Measurements from ENCODE around the gene ROBO4.
A peak's percentile ranks its signal among the peaks of the same experiment; 100 is the strongest.

Gene ROBO4

GRCh38 chr11:124897674-124898262 is at the start of gene ROBO4:
ROBO4 (minus strand) TSS chr11:124897865; CDS start chr11:124897795, 70 bp downstream.
- DNase-seq: no peak

DNA sequence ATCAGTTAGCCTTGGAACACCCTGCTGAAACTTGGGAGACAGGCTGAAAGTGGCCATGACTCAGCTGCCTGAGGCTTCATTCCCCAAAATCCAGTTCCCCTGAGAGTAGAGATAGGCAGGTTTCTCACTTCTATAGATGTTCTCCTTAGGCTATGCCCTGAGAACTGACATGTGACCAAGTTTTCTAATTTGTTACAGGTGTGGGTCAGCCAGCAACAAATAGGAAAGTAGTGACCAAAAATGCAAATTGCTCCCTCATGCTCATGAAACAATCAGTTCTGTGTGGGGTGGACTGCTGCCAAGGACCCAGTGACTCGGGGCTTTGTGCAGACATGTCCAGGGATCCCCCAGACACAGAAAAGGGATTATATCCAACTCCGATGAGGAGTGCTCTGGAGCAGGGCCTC is 49.1 kb upstream of the ROBO4 start:
- no peak for DNase-seq

GRCh38 chr11:124945826-124946225 is 48.2 kb upstream of the ROBO4 start:
- no peak for DNase-seq

- DNase-seq: no peak
Measured at GRCh38 chr11:124944565-124944964, 46.9 kb upstream of the ROBO4 start.

DNA sequence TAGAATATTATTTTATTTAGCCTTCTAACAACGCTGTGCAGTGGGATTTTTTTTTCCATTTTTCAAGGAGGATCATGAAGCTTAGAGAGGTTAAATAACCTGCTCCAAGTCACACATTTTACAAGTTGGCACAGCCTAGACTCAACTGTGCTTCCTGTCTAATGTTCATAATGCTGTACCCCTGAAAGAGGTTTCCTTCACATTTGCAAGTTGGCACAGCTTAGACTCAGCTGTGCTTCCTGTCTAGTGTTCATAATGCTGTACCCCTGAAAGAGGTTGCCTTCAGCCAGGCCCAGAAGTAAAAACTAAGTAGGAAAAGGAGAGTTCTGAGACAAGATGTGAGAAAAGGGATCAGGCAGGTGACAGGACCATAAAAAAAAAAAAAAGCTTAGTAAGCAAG is 46.1 kb upstream of the ROBO4 start:
- no peak for DNase-seq

GRCh38 chr11:124943254-124943616 is 45.6 kb upstream of the ROBO4 start:
- DNase-seq: no peak

- no peak for DNase-seq
Measured at GRCh38 chr11:124942466-124943253, 45.0 kb upstream of the ROBO4 start.

DNA sequence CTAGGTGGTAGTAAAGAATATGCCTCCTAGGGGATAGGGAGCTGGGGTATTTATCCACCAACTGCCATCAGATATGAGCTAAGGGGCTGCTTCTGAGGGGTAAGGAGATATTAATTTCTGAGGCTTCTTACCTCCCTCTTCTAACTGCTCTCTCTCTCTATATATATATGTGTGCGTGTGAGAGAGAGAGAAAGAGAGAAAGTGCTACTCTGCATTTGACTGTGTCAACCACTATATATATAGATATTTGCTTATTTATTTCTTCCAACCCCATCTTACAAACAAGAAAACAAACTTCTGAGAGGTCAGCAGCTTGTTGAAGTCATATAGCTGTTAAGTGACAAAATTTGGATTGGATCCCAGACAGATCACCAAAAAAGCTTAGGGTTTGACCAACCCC is 44.0 kb upstream of the ROBO4 start:
- no peak for DNase-seq

- no peak for DNase-seq
Measured at GRCh38 chr11:124938970-124939369, 41.3 kb upstream of the ROBO4 start.

DNA sequence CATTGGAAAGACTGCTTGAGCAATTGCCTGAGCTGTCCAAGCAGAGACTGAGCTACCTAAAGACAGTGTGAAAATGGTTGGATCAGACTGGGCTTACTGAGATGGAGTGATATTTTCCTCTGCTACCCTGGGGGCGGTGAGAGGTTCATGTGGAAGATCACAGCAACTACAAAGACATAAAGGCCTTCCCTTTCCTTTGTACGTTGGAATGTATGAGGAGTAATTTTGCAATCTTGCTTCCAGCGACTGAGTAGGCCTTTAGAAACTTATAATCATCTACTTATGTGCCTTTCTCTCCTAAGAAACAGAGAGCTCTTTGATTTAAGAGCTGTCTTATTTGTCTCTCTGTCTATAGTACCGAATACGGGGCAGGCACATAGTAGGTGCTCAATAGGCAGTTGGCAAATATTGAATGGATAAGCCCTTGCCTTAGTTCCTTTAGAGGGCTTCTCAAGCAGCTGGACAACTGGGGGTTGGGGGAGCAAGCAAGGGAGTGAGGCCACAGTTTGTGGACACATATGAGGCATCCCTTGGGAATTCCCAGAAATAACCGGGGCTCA is 40.6 kb upstream of the ROBO4 start:
- no peak for DNase-seq

DNA sequence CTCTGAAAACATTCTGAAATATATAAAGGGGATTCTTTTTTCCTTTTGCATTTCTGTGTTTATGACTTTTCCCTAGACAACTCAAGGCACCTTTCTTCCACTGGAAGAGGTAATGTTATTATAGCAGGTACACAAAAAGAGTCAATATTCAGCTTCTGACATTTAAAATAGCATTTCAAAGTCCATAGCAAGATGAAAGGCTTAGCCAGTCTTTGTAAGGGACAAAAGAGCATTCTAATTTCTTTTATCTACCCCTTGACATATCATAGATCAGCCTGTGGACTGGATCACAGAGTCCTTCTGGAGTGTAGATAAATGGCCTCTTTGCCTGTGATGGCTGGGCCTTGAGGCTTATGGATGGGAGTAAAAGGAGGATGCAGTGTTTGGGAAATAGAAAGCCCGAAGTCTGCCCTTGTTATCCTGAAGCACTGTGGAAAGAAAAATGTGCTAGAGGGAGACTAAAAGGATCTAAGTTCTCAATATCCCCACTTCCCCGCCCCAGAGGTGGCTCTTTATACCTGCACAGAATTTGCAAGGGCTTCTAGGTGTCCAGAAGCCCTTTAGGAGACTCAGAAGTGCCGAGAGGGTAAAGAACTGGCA is 39.8 kb upstream of the ROBO4 start:
- no peak for DNase-seq

GRCh38 chr11:124935548-124936514 is 38.2 kb upstream of the ROBO4 start, which contains the start of gene HEPACAM:
HEPACAM (minus strand) TSS chr11:124936047; CDS start chr11:124936006, 41 bp downstream.
- no peak for DNase-seq

DNA sequence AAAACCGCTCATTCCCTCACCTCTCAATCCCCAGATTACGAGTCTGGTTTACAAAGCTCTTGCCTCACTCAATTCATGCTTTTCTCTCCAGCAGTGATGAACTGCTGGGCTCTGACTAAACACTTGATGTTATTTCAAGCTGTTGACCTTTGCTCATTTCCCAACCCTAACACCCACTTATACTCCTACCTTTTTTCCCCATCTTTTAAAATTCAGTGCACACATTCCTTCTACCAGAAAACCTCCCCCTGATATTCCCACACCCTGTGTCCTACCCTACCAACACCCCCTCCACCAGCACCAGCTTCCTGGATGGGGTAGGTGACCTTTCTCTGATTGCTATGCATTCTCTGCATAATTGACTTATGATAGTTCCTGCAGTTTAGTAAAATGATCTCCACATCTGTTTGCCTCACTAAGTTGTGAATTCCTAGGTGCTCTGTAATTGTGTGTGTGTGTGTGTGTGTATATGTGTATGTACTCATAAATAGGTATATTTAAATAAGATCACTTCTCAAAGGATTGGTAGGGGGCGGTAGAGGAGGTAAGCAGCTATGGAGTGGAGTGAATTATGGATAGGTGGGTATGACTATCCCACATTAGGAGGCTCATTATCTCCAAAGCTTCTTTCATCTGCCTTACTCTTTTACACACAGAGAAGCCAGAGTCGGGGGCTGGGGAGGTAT is 37.3 kb upstream of the ROBO4 start:
- no peak for DNase-seq

GRCh38 chr11:124930799-124931198 is 33.1 kb upstream of the ROBO4 start:
- no peak for DNase-seq

- DNase-seq: no peak
Measured at GRCh38 chr11:124928942-124929665, 31.4 kb upstream of the ROBO4 start.

DNA sequence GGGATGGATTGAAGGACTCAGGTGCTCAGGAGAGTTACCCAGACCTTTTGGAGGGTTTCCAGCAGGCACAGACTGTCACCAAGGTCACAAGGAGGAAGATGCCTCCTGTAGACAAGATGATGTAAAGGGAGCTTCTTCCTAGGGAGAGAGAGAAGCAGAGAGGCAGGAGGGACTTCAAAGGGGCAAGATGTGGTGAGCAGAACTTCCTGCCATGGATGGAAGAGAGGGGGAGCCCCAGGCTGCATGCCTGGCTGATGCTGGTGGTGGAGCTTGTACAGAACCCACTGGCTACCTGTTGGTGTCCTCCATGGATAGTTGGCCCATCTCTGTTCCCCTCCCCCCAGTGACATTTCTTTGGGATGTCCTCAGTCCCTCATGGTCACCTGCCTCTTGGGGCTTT is 25.6 kb upstream of the ROBO4 start:
- DNase-seq: no peak

- no peak for DNase-seq
Measured at GRCh38 chr11:124922831-124923230, 25.2 kb upstream of the ROBO4 start.

- peak; percentile 84 for DNase-seq
Measured at GRCh38 chr11:124920870-124921609, 23.4 kb upstream of the ROBO4 start.

GRCh38 chr11:124920356-124920755 is 22.7 kb upstream of the ROBO4 start:
- no peak for DNase-seq

DNA sequence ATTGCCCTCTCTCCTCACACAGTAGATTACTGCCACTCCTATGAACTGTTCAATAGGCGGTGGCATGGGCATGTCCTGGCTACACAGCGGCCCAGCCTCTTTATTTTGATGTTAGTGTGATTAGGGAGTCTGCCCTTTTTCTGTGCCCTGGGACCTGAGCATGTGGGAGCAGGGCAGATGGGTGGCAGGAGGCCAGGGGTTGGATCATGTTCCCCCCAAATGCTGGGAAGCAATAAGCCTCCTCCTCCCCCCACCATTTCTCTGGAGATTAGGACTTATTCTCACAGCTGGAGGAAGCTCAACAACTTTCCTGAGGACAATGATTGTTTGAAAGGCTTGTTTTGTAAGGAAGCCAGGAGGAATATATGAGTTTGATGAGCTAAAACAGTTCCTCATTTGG is 22.2 kb upstream of the ROBO4 start:
- no peak for DNase-seq

GRCh38 chr11:124918950-124919349 is 21.3 kb upstream of the ROBO4 start, which contains the start of gene HEPN1:
HEPN1 (plus strand) TSS chr11:124919250.
- no peak for DNase-seq
